Fibroblast of villous mesenchyme (primary cell): Measurements from ENCODE around the gene PPFIBP2. TPM values are rescaled to one million over a fixed set of nuclear protein-coding genes. Genes with fewer than 3 reads are reported as not detected.

Experiments used
- DNase-seq: peaks from one replicate; pipeline ENCODE4 v3.0.0-alpha.2; 2010; ENCODE audit warnings: low read depth
- H3K4me3 ChIP-seq: 2 replicates; pipeline ENCODE4 v1.5.1; 2011; ENCODE audit warnings: low read depth, mild to moderate bottlenecking, low read length
- CTCF ChIP-seq: IDR thresholded peaks from 2 replicates; pipeline ENCODE4 v1.5.1; 2012; ENCODE audit warnings: low read depth, mild to moderate bottlenecking, low read length; ENCODE audit not compliant: insufficient read depth
- total RNA-seq: library from RNA; depleted of rRNA; stranded (reverse); fragments of >200 nt; gene quantifications from 2 replicates; pipeline ENCODE4 v1.2.3, GENCODE V29; 2012

PPFIBP2 gene
- total RNA-seq, 1 donor = 20.3 TPM

DNA sequence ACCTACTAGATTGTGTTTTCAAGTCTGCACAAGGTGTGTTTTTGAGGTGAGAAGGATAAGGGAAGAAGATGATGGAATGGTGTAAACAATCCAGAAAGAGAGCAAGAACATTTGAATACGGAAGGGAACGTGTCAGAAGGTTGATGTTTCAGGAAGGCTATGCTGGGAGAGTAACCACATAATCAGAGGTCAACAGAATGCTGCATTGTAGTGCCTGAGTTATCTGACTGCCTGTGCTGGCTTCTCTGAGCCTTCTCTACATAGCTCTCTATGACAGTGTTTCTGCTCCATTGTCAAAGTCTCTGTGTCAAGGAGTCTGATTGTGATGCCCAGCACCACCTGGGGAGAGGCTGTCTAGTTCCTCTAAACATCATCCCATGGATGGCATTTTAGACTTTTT, 85.4 kb downstream of the PPFIBP2 start:
- H3K4me3 ChIP-seq = no peak overlapping the region
- DNase-seq = no peak
- TF ChIP-seq CTCF = no peak

DNA sequence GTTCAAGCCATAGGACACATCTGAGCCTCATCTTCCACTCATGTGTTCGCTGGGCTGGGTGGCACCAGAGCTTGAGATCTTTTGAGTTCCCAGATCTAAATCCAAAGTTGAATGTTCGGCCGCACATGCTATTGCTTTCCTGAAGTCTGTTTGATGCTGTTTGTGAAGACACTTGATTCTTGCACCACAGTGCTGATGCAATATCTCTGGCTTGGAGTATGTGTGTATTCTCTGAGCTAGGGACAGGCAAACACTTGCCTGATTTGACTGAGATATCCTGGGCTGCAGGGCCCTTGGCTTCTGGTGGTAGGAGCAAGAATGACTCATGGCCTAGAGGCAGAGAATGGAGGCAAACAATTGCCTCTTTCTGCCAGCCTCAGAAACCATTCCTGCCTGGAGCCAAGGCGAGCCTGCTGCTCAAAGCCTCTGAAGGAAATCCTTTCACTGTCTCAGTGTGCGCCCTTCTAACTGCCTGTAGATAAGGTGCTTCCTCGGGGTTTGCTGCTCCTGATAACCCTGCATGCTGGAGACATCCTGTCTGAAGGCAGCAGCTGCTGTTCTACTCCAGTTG, 86.5 kb downstream of the PPFIBP2 start:
- H3K4me3 ChIP-seq = no peak overlapping the region
- peak; percentile 91 for DNase-seq
- no peak for TF ChIP-seq CTCF

DNA sequence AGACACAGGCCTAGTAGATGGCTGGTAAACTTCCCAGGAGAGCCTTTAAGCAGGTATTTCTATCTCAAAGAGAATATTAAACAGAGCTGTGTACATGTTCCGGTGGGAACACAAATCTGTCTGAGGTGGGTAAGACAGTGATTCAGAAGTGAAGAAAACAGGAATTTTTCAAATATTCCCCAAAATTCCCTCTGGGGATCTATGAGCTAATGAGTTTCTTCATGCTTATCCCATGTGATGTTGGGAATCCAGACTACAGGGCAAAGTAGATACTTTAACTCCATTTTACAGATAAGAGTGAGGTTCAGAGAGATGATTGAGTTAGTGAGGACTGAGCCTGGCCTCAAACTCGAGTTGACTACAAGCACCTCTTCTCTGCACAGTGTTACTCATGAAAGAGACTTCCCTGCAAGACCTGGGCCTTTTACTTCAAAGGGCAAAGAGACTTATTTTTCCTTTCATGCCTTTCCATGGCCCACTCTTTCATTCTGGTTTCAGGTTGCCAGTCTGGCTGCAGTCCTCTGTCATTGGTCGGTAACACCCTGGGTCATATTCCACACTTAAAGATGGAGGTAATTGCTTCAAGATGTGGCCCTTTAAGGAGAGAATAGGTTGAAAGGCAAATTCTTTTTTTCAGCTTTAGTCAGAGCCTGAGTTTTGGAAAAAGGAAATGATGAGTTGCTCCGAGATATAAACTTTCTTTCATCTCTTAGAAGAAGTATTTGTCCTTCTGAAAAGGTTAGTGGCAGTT, 89.4 kb downstream of the PPFIBP2 start:
- no peak for DNase-seq
- no peak overlapping the region for H3K4me3 ChIP-seq
- no peak for TF ChIP-seq CTCF

DNA sequence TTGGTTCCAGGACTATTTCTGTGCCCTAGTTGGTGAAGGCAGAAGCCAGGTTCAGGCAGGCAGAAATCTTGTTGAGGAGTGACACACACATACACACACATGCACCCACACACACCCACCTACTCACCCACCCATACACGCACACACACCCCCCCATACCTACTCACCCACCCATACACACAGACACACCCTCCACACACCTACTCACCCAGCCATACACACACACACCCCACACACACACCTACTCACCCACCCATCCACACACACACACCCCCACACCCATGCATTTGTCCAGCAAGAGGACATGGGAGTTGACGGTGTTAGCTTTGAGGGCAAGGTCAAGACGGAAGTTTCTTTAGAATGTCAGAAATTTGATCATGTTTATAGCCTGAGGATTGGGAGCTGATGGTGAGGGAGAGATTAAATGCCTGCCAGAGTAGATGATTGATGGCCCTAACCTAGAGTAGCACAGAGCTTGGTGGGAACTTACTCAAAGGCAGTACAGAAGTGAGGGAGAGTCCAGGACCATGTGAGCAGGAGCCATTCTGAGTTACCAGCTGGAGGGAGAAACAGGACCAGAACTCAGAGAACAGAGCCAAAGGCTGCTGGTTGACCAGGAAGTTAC, 90.6 kb downstream of the PPFIBP2 start:
- H3K4me3 ChIP-seq = no peak overlapping the region
- TF ChIP-seq CTCF = no peak
- DNase-seq = no peak

DNA sequence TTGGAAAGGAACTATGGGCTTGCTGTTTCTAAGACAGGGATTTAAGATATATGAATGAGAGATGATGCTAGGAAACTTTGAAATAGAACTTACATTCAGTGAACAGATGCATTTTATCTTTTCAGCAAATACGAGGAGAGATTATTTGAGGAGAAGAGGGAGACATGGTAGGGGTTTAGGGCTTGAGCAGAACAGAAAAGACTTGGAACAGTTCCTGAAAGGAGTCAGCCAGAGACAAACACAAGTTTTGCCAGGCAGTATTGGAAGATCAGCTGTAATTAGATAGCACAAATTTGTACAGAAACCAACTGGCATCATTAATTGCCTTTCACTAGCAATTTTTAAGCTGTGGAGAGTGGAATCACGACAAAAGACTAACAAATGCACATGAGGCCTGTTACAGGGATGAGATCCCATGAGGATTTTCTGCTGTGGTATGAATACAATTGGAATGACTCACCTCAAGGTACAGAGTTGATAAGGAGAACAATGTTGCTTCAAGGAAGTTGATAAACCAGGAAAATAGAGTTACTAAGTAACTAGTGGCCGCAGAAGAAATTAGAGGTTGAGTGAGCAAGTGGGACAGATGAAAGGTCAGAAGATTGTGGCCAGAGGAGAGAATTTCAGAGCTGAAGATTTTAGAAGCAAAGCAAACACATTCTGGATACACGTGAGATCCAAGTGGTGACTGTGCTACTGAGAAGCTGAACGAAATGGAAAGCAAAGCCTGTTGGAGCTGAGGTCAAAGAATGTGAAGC, 91.6 kb downstream of the PPFIBP2 start:
- DNase-seq = peak; percentile 5
- TF ChIP-seq CTCF = no peak

GRCh38 chr11:7606496-7606895, 92.7 kb downstream of the PPFIBP2 start:
- DNase-seq = no peak
- no peak for TF ChIP-seq CTCF
- no peak overlapping the region for H3K4me3 ChIP-seq

More for the DNA sequence above, 91.6 kb downstream of the PPFIBP2 start:
- no peak overlapping the region for H3K4me3 ChIP-seq
